Left hindlimb (tissue), 1 donor: ENCODE measurements around the gene RRP1B.

ENCODE experiments used
- DNase-seq: peaks from one replicate; pipeline ENCODE4 v3.0.0-alpha.2; 2018

The RRP1B gene

GRCh38 chr21:43727519-43728153 lies 68.3 kb downstream of the RRP1B start:
- DNase-seq: no peak

- DNase-seq: no peak
Observed at GRCh38 chr21:43728154-43728466, 68.8 kb downstream of the RRP1B start.

GRCh38 chr21:43728467-43729390 lies 69.4 kb downstream of the RRP1B start:
- DNase-seq: peak; percentile 91

GRCh38 chr21:43731476-43731875 lies 72.1 kb downstream of the RRP1B start:
- no peak for DNase-seq

- no peak for DNase-seq
Observed at GRCh38 chr21:43731891-43732711, 72.7 kb downstream of the RRP1B start.

- DNase-seq: no peak
Observed at GRCh38 chr21:43733060-43733459, 73.7 kb downstream of the RRP1B start.

GRCh38 chr21:43733529-43734071 lies 74.2 kb downstream of the RRP1B start:
- no peak for DNase-seq

- DNase-seq: no peak
Observed at GRCh38 chr21:43734131-43734927, 75.0 kb downstream of the RRP1B start.

- peak; percentile 79 for DNase-seq
Observed at GRCh38 chr21:43734928-43735229, 75.5 kb downstream of the RRP1B start.

- no peak for DNase-seq
Observed at GRCh38 chr21:43735236-43736091, 76.1 kb downstream of the RRP1B start.

GRCh38 chr21:43736224-43736883 lies 77.0 kb downstream of the RRP1B start:
- no peak for DNase-seq

GRCh38 chr21:43737158-43737950 lies 78.0 kb downstream of the RRP1B start:
- DNase-seq: no peak

- no peak for DNase-seq
Observed at GRCh38 chr21:43739621-43740435, 80.5 kb downstream of the RRP1B start.

GRCh38 chr21:43740497-43741156 lies 81.3 kb downstream of the RRP1B start:
- no peak for DNase-seq

- DNase-seq: no peak
Observed at GRCh38 chr21:43741423-43742096, 82.2 kb downstream of the RRP1B start.

- no peak for DNase-seq
Observed at GRCh38 chr21:43743947-43744346, 84.6 kb downstream of the RRP1B start.

GRCh38 chr21:43744725-43745124 lies 85.4 kb downstream of the RRP1B start:
- DNase-seq: no peak
